Stimulated activated CD8-positive, alpha-beta memory T cell treated with anti-CD3 and anti-CD28 coated beads, Interleukin-12 subunit alpha, Interleukin-12 subunit beta, amount 100 ng/mL, for 24 hours (primary cell): ENCODE results near the gene RRH.
"Not testable (repeated sequence)": the region's sequence is repeated elsewhere in the genome, so short reads cannot be mapped to it uniquely, and the experiment has no call there.

Source experiments
- DNase-seq: peaks from one replicate; pipeline ENCODE4 v3.0.0-alpha.2; 2020; ENCODE audit errors: extremely low read depth

Gene RRH

GRCh38 chr4:109827672-109828071 lies at the start of gene RRH:
RRH (plus strand) TSS chr4:109827972; CDS start chr4:109828028, 56 bp downstream.
- no peak for DNase-seq

GRCh38 chr4:109782092-109782491 lies 45.7 kb upstream of the RRH start:
- not testable (repeated sequence) for DNase-seq

GRCh38 chr4:109786846-109787245 lies 40.9 kb upstream of the RRH start:
- DNase-seq, result no peak

- DNase-seq, result no peak
Measured at GRCh38 chr4:109787807-109788206, 40.0 kb upstream of the RRH start.

- DNase-seq, result no peak
Measured at GRCh38 chr4:109795059-109795458, 32.7 kb upstream of the RRH start.

- DNase-seq, result no peak
Measured at GRCh38 chr4:109798866-109799265, 28.9 kb upstream of the RRH start.

GRCh38 chr4:109801099-109801789 lies 26.5 kb upstream of the RRH start:
- DNase-seq, result no peak

- no peak for DNase-seq
Measured at GRCh38 chr4:109801895-109802319, 25.9 kb upstream of the RRH start, which contains the start of gene CFI. CFI (minus strand) TSS chr4:109801999; CDS start chr4:109801971, 28 bp downstream.

- DNase-seq, result no peak
Measured at GRCh38 chr4:109803924-109804571, 23.7 kb upstream of the RRH start.

GRCh38 chr4:109809655-109810054 lies 18.1 kb upstream of the RRH start:
- DNase-seq, result no peak

- DNase-seq, result no peak
Measured at GRCh38 chr4:109810552-109811387, 17.0 kb upstream of the RRH start.

- no peak for DNase-seq
Measured at GRCh38 chr4:109811707-109812106, 16.1 kb upstream of the RRH start.

GRCh38 chr4:109815151-109816081 lies 12.4 kb upstream of the RRH start, which contains the start of gene GAR1:
GAR1 (plus strand) TSS chr4:109815762; CDS start chr4:109816165, 403 bp downstream.
- peak; percentile 69 for DNase-seq

GRCh38 chr4:109816082-109816442 lies 11.7 kb upstream of the RRH start:
- DNase-seq, result peak; percentile 3

GRCh38 chr4:109816894-109817293 lies 10.9 kb upstream of the RRH start:
- DNase-seq, result no peak

GRCh38 chr4:109818268-109818667 lies 9.5 kb upstream of the RRH start:
- no peak for DNase-seq

- no peak for DNase-seq
Measured at GRCh38 chr4:109820563-109820962, 7.2 kb upstream of the RRH start.

- no peak for DNase-seq
Measured at GRCh38 chr4:109821185-109821584, 6.6 kb upstream of the RRH start.

- DNase-seq, result no peak
Measured at GRCh38 chr4:109826719-109827118, 1.1 kb upstream of the RRH start.

GRCh38 chr4:109833756-109834155 lies 6.0 kb downstream of the RRH start:
- no peak for DNase-seq

- DNase-seq, result no peak
Measured at GRCh38 chr4:109836985-109837384, 9.2 kb downstream of the RRH start.
